K562 (cell line): ENCODE results near the gene DYRK1A. TPM values are rescaled to one million over a fixed set of nuclear protein-coding genes. Genes with fewer than 3 reads are reported as not detected.
A peak's percentile ranks its signal among the peaks of the same experiment; 100 is the strongest.

Experiments used
- ATAC-seq: fragments of 200-7000 bp; cut with Tn5 transposase; 3 replicates; pipeline ENCODE4 v1.9.1; 2020; ENCODE audit warnings: moderate library complexity
- BruUV-seq: library from RNA; stranded (reverse); fragments of 400-500 nt; replicated peaks from 2 replicates; lab custom pipeline; 2021; lab: Mats Ljungman, UMichigan
- CTCF ChIA-PET: fragments of 300-600 bp; formaldehyde crosslinking; extraction: SDS; loops from one replicate; lab custom pipeline; 2021; ENCODE audit warnings: low intra/inter-chr PET ratio; lab: Yijun Ruan, JAX
- POLR2A ChIA-PET: fragments of 300-600, 350-650 bp; sonication (Branson Sonifier 250); formaldehyde crosslinking; extraction: SDS; loops from one replicate; lab custom pipeline; 2021; ENCODE audit warnings: antibody characterized with exemption, inconsistent platforms; lab: Yijun Ruan, JAX
- DNase-seq, 4 experiments: peaks; one replicate each; pipeline versions ENCODE4 v3.0.0 to v3.0.0-alpha.2; 2011 to 2018; ENCODE audit warnings: low spot score in 3 of 4, mixed read lengths in 3 of 4; ENCODE audit errors: extremely low read depth in 1 of 4
- FAIRE-seq: peaks from 2 replicates; lab custom pipeline; 2011; peaks lifted over from hg19 to GRCh38; lab: Jason Lieb, UNC
- H2AFZ ChIP-seq: 2 replicates; pipeline ENCODE4 v1.6.0; 2011; ENCODE audit warnings: low read depth, low read length, control low read depth, inconsistent platforms
- H3K27ac ChIP-seq: fragments of 200-600 bp; 3 replicates; pipeline ENCODE4 v1.8.0; 2011; ENCODE audit warnings: low read depth, mild to moderate bottlenecking, control low read depth, inconsistent platforms, low read length, moderate library complexity, mixed read lengths; ENCODE audit errors: extremely low read depth
- H3K27me3 ChIP-seq, 2 experiments: fragments of 300-600 bp in 1 of 2; 2 replicates in 1 of 2; 3 replicates in 1 of 2; pipeline versions ENCODE4 v1.6.0 to v1.8.0; 2011; ENCODE audit warnings: inconsistent platforms in 2 of 2, low read length in 2 of 2, mild to moderate bottlenecking in 1 of 2, mixed read lengths in 1 of 2, moderate library complexity in 1 of 2; ENCODE audit not compliant: control insufficient read depth in 2 of 2, insufficient read depth in 2 of 2
- H3K36me3 ChIP-seq: fragments of 300-600 bp; 3 replicates; pipeline ENCODE4 v1.8.0; 2011; ENCODE audit warnings: mild to moderate bottlenecking, low read length, inconsistent platforms; ENCODE audit not compliant: control insufficient read depth, insufficient read depth
- H3K4me1 ChIP-seq, 2 experiments: fragments of 200-600 bp in 1 of 2; replicated peaks in 1 of 2; 2 replicates in 1 of 2; 3 replicates in 1 of 2; pipeline versions ENCODE4 v1.5.1 to v1.8.0; 2011; ENCODE audit warnings: inconsistent platforms in 2 of 2, low read length in 2 of 2, mild to moderate bottlenecking in 1 of 2, mixed read lengths in 1 of 2, moderate library complexity in 1 of 2; ENCODE audit not compliant: control insufficient read depth in 2 of 2, insufficient read depth in 2 of 2
- H3K4me2 ChIP-seq: 2 replicates; pipeline ENCODE4 v1.6.1; 2011; ENCODE audit warnings: low read length, control low read depth, inconsistent platforms, mixed read lengths; ENCODE audit not compliant: insufficient read depth
- H3K4me3 ChIP-seq: fragments of 200-600 bp; sonication (generic), shearing (Covaris generic); 2 replicates; pipeline ENCODE4 v1.5.1; 2016; ENCODE audit warnings: control low read depth, inconsistent platforms
- H3K79me2 ChIP-seq: fragments of 200-600 bp; 3 replicates; pipeline ENCODE4 v1.8.0; 2011; ENCODE audit warnings: low read length, inconsistent platforms; ENCODE audit not compliant: control insufficient read depth, insufficient read depth
- H3K9ac ChIP-seq, 2 experiments: 2 replicates each; pipeline versions ENCODE4 v1.6.0 to v1.6.1; 2011; ENCODE audit warnings: low read depth in 2 of 2, low read length in 2 of 2, control low read depth in 1 of 2, inconsistent platforms in 1 of 2, mild to moderate bottlenecking in 1 of 2, mixed read lengths in 1 of 2; ENCODE audit not compliant: insufficient read depth in 1 of 2
- H3K9me1 ChIP-seq: one replicate; pipeline ENCODE4 v1.6.0; 2011; ENCODE audit warnings: inconsistent platforms, mild to moderate bottlenecking, low read length, moderate library complexity; ENCODE audit not compliant: control insufficient read depth, insufficient read depth
- H3K9me3 ChIP-seq: replicated peaks from 2 replicates; pipeline ENCODE4 v1.5.1; 2011; ENCODE audit warnings: low read depth, low read length, inconsistent platforms; ENCODE audit not compliant: control insufficient read depth, insufficient read depth
- H4K20me1 ChIP-seq: replicated peaks from 2 replicates; pipeline ENCODE4 v1.6.1; 2011; ENCODE audit warnings: low read length, inconsistent platforms, mixed read lengths; ENCODE audit not compliant: control insufficient read depth, insufficient read depth
- FOSL1 ChIP-seq: fragments of 200-800 bp; sonication (Bioruptor generic); conservative IDR thresholded peaks from 2 replicates; pipeline ENCODE4 v1.6.1; 2016; ENCODE audit warnings: missing genetic modification characterization, missing compliant biosample characterization
- HDAC1 ChIP-seq, 2 experiments: fragments of 450-650 bp; IDR thresholded peaks; 2 replicates each; pipeline ENCODE4 v1.6.1; 2016 to 2017; ENCODE audit warnings: inconsistent platforms in 1 of 2, mild to moderate bottlenecking in 1 of 2, moderate library complexity in 1 of 2
- KLF13 ChIP-seq: fragments of 450-650 bp; IDR thresholded peaks from 2 replicates; pipeline ENCODE4 v1.6.1; 2016; ENCODE audit warnings: missing genetic modification characterization, low read depth, mild to moderate bottlenecking, missing compliant biosample characterization, moderate library complexity, borderline replicate concordance
- PKNOX1 ChIP-seq: fragments of 450-650 bp; IDR thresholded peaks from 2 replicates; pipeline ENCODE4 v1.6.1; 2016
- REST ChIP-seq, 2 experiments: fragments of 450-650 bp; formaldehyde crosslinking in 1 of 2; IDR thresholded peaks; 2 replicates each; pipeline versions ENCODE4 v1.4.0 to v1.6.1; 2014 to 2020; ENCODE audit warnings: mild to moderate bottlenecking in 2 of 2, borderline replicate concordance in 1 of 2, low read depth in 1 of 2
- ZNF143 ChIP-seq: sonication (generic); formaldehyde crosslinking; IDR thresholded peaks from 2 replicates; pipeline ENCODE4 v1.9.0; 2022; ENCODE audit warnings: mild to moderate bottlenecking, missing genetic modification reagents
- WGBS: fragments of 100-300 bp; shearing (Covaris generic); methylation state at CpG from one replicate; pipeline ENCODE4 v1.1.6; 2016; ENCODE audit warnings: low coverage, mixed read lengths; ENCODE audit not compliant: insufficient coverage; ENCODE audit errors: missing lambda C conversion rate; 5-methylcytosine and 5-hydroxymethylcytosine counted together
- in situ Hi-C: fragments of 300-500 bp; cut with MboI; formaldehyde crosslinking; loops from 4 replicates; pipeline ENCODE4 v1.15.0; 2018; ENCODE audit warnings: inconsistent platforms, mixed read lengths
- intact Hi-C: fragments of 100-400 bp; cut with micrococcal nuclease; formaldehyde crosslinking; loops from 2 replicates; pipeline ENCODE4 v1.14.2; 2022
- polyA plus RNA-seq, 8 experiments: library from polyadenylated mRNA; depleted of rRNA in 4 of 8; stranded (reverse) in 5 of 8; unstranded in 3 of 8; fragments of >200 nt; fragmentation: Nextera tagmentation in 2 of 8; fragmentation: Illumina TruSeq in 1 of 8; extraction: Ambion mirVana in 2 of 8; extraction: Trizol in 1 of 8; gene quantifications; 2 replicates each; pipeline versions ENCODE4 v1.2.1 to v1.2.3, GENCODE V29; 2011 to 2014; ENCODE audit warnings: inconsistent platforms in 1 of 8, missing spikeins in 1 of 8
- total RNA-seq, 7 experiments: library from RNA; depleted of rRNA in 6 of 7; stranded (reverse); fragments of >200 nt in 6 of 7; fragmentation: Illumina TruSeq in 2 of 7; extraction: Trizol in 2 of 7; gene quantifications; 2 replicates each; pipeline versions ENCODE4 v1.2.1 to v1.2.3, GENCODE V29; 2011 to 2021; ENCODE audit warnings: low replicate concordance in 1 of 7

Gene DYRK1A
- total and polyA plus RNA-seq, 9 of the 15 experiments (the other 6 are each of a cell fraction or from before 2014, with no cell fraction given) = 3.7 to 64.8 (median 42.3) TPM

- Histone ChIP-seq H3K79me2 (peaks cover 99% of the 10 kb centered on the region), H4K20me1 (peaks cover 54% of the 10 kb centered on the region), H3K4me3 (no peak overlapping the region), H3K36me3 (peaks cover 27% of the 10 kb centered on the region; the same call in 2 of the 3 replicates), H3K27me3 (no peaks in the 10 kb centered on the region), H3K4me2 (no peak overlapping the region), H3K4me1 (peaks cover 7 to 37% of the 10 kb centered on the region in 2 experiments), H2AFZ (no peak overlapping the region)
- intact Hi-C loops = no loop called here
- no TSS peak for BruUV-seq
- 27% methylated on average over 5 of the region's 5 CpGs for WGBS
- TF ChIP-seq FOSL1 (tag) = no peak
- no peak for TF ChIP-seq REST (IDR thresholded peaks at IDR 0.05; ENCODE audit: borderline replicate concordance)
- TF ChIP-seq REST (CRISPR knock-in tag; IDR thresholded peaks at IDR 0.05; ENCODE audit: low read depth) = no peak
- peak; percentile 83; the same call in 1 of the 2 replicates for TF ChIP-seq KLF13 (tag)
- no peak for TF ChIP-seq ZNF143
- peak; percentile 69 for TF ChIP-seq PKNOX1
- 0 out of 4 replicates have a peak, but pooled peaks of 1 of the 2 experiments have one; percentile 23 for TF ChIP-seq HDAC1 (IDR thresholded peaks at IDR 0.05)
- TF ChIP-seq, all 486 proteins: peak for 3
- FAIRE-seq (no peak), ATAC-seq (peak; percentile 12), DNase-seq (no peak)
- Histone ChIP-seq H3K9ac (no peak overlapping the region), H3K9me1 (no peaks in the 10 kb centered on the region), H3K9me3 (0 out of 2 replicates have a peak, but pooled peaks cover 4% of the 10 kb centered on the region), H3K27ac (no peak overlapping the region)
- POLR2A ChIA-PET = interaction anchor here (1.0 to 9.0 kb wide), 5 partner anchors 9 to 118 kb away, joined by 3 to 109 read pairs (median 4); partner anchors contain the start of gene VPS26C
- in situ Hi-C loops = no loop called here
- CTCF ChIA-PET = no interaction called here
These were observed 18.7 kb downstream of the DYRK1A start for GRCh38 chr21:37385179-37385765.
